Measurements from ENCODE around the gene UST.
"Not testable (repeated sequence)": the region's sequence is repeated elsewhere in the genome, so short reads cannot be mapped to it uniquely, and the experiment has no call there.

UST gene

GRCh38 chr6:148999929-149000468, 253.2 kb downstream of the UST start:
- no peak overlapping the region for H3K27ac ChIP-seq
- H3K9me3 ChIP-seq: peaks cover 29% of the 10 kb centered on the region
- H4K20me1 ChIP-seq: no peaks in the 10 kb centered on the region
- no peak overlapping the region for H3K9ac ChIP-seq
- peaks cover 11% of the 10 kb centered on the region for H3K4me1 ChIP-seq
- H3K4me2 ChIP-seq: peak overlapping the region; percentile 41
- H3K36me3 ChIP-seq: peaks cover 6% of the 10 kb centered on the region; the same call in 1 of the 2 replicates
- H3K27me3 ChIP-seq: no peaks in the 10 kb centered on the region
- H3K4me3 ChIP-seq: no peak overlapping the region
- no peak for TF ChIP-seq Cebpa-rat (IDR thresholded peaks at IDR 0.05)

GRCh38 chr6:149001422-149001821, 254.6 kb downstream of the UST start:
- Histone ChIP-seq H3K9me3 (peaks cover 37% of the 10 kb centered on the region), H3K9ac (no peak overlapping the region), H3K4me3 (0 out of 2 replicates have a peak overlapping the region, but pooled peaks have one; percentile 15), H3K4me1 (peaks cover 11% of the 10 kb centered on the region), H3K36me3 (0 out of 2 replicates have a peak, but pooled peaks cover 9% of the 10 kb centered on the region), H3K27me3 (no peaks in the 10 kb centered on the region), H3K4me2 (no peak overlapping the region), H3K27ac (no peak overlapping the region), H4K20me1 (no peaks in the 10 kb centered on the region)
- no peak for TF ChIP-seq Cebpa-rat (IDR thresholded peaks at IDR 0.05)

- H3K27ac ChIP-seq: no peak overlapping the region
- H3K4me2 ChIP-seq: no peak overlapping the region
- H3K4me3 ChIP-seq: no peak overlapping the region
- no peak overlapping the region for H3K9ac ChIP-seq
- peaks cover 11% of the 10 kb centered on the region for H3K4me1 ChIP-seq
- H3K27me3 ChIP-seq: no peaks in the 10 kb centered on the region
- no peak for TF ChIP-seq Cebpa-rat (IDR thresholded peaks at IDR 0.05)
- H3K9me3 ChIP-seq: peaks cover 37% of the 10 kb centered on the region
- no peaks in the 10 kb centered on the region for H4K20me1 ChIP-seq
- 0 out of 2 replicates have a peak, but pooled peaks cover 9% of the 10 kb centered on the region for H3K36me3 ChIP-seq
Observed at GRCh38 chr6:149003560-149003959, 256.7 kb downstream of the UST start.

- TF ChIP-seq Cebpa-rat (IDR thresholded peaks at IDR 0.05): no peak
- H3K4me1 ChIP-seq: peaks cover 9% of the 10 kb centered on the region
- H3K4me3 ChIP-seq: no peak overlapping the region
- no peaks in the 10 kb centered on the region for H3K27me3 ChIP-seq
- H3K9ac ChIP-seq: no peak overlapping the region
- H3K4me2 ChIP-seq: no peak overlapping the region
- H3K27ac ChIP-seq: no peak overlapping the region
- H3K9me3 ChIP-seq: peaks cover 32% of the 10 kb centered on the region
- H3K36me3 ChIP-seq: 0 out of 2 replicates have a peak, but pooled peaks cover 9% of the 10 kb centered on the region
- H4K20me1 ChIP-seq: no peaks in the 10 kb centered on the region
Observed at GRCh38 chr6:149004664-149005063, 257.8 kb downstream of the UST start.

GRCh38 chr6:149006236-149006635, 259.4 kb downstream of the UST start:
- H3K27ac ChIP-seq, H3K9ac ChIP-seq, H3K27me3 ChIP-seq, H3K4me1 ChIP-seq, H3K4me3 ChIP-seq, H3K4me2 ChIP-seq, H4K20me1 ChIP-seq, H3K36me3 ChIP-seq: not testable (repeated sequence)
- peaks cover 22% of the 10 kb centered on the region for H3K9me3 ChIP-seq

GRCh38 chr6:149006671-149007070, 259.8 kb downstream of the UST start:
- H3K4me1 ChIP-seq: no peaks in the 10 kb centered on the region
- peaks cover 18% of the 10 kb centered on the region; the same call in 1 of the 2 replicates for H3K9me3 ChIP-seq
- 0 out of 2 replicates have a peak, but pooled peaks cover 9% of the 10 kb centered on the region for H3K36me3 ChIP-seq
- H3K27me3 ChIP-seq: no peaks in the 10 kb centered on the region
- H3K4me3 ChIP-seq: no peak overlapping the region
- no peak overlapping the region for H3K4me2 ChIP-seq
- H4K20me1 ChIP-seq: no peaks in the 10 kb centered on the region
- H3K9ac ChIP-seq: no peak overlapping the region
- no peak for TF ChIP-seq Cebpa-rat (IDR thresholded peaks at IDR 0.05)
- H3K27ac ChIP-seq: no peak overlapping the region

GRCh38 chr6:149007846-149008245, 261.0 kb downstream of the UST start:
- Histone ChIP-seq H3K27ac (no peak overlapping the region), H3K36me3 (0 out of 2 replicates have a peak, but pooled peaks cover 9% of the 10 kb centered on the region), H3K27me3 (no peaks in the 10 kb centered on the region), H3K9me3 (peaks cover 9% of the 10 kb centered on the region; the same call in 1 of the 2 replicates), H3K9ac (no peak overlapping the region), H4K20me1 (no peaks in the 10 kb centered on the region), H3K4me1 (no peaks in the 10 kb centered on the region), H3K4me2 (no peak overlapping the region), H3K4me3 (no peak overlapping the region)
- TF ChIP-seq Cebpa-rat (IDR thresholded peaks at IDR 0.05): no peak

GRCh38 chr6:149008741-149009140, 261.9 kb downstream of the UST start:
- no peak overlapping the region for H3K9ac ChIP-seq
- no peaks in the 10 kb centered on the region for H4K20me1 ChIP-seq
- no peaks in the 10 kb centered on the region for H3K4me1 ChIP-seq
- no peak overlapping the region for H3K27ac ChIP-seq
- 0 out of 2 replicates have a peak, but pooled peaks cover 9% of the 10 kb centered on the region for H3K36me3 ChIP-seq
- no peak for TF ChIP-seq Cebpa-rat (IDR thresholded peaks at IDR 0.05)
- peaks cover 9% of the 10 kb centered on the region; the same call in 1 of the 2 replicates for H3K9me3 ChIP-seq
- H3K27me3 ChIP-seq: no peaks in the 10 kb centered on the region
- H3K4me3 ChIP-seq: no peak overlapping the region
- no peak overlapping the region for H3K4me2 ChIP-seq

- peaks cover 14% of the 10 kb centered on the region for H3K4me1 ChIP-seq
- H3K4me3 ChIP-seq: no peak overlapping the region
- H3K27me3 ChIP-seq: no peaks in the 10 kb centered on the region
- H3K27ac ChIP-seq: no peak overlapping the region
- no peaks in the 10 kb centered on the region for H3K36me3 ChIP-seq
- no peaks in the 10 kb centered on the region for H3K9me3 ChIP-seq
- no peak overlapping the region for H3K9ac ChIP-seq
- TF ChIP-seq Cebpa-rat (IDR thresholded peaks at IDR 0.05): no peak
- H4K20me1 ChIP-seq: no peaks in the 10 kb centered on the region
- H3K4me2 ChIP-seq: no peak overlapping the region
Observed at GRCh38 chr6:149012040-149012545, 265.3 kb downstream of the UST start.

- H3K27me3 ChIP-seq: no peaks in the 10 kb centered on the region
- H3K4me2 ChIP-seq: no peak overlapping the region
- TF ChIP-seq Cebpa-rat (IDR thresholded peaks at IDR 0.05): no peak
- H3K9ac ChIP-seq: no peak overlapping the region
- H4K20me1 ChIP-seq: no peaks in the 10 kb centered on the region
- peaks cover 14% of the 10 kb centered on the region for H3K4me1 ChIP-seq
- H3K27ac ChIP-seq: no peak overlapping the region
- no peak overlapping the region for H3K4me3 ChIP-seq
- H3K36me3 ChIP-seq: no peaks in the 10 kb centered on the region
- no peaks in the 10 kb centered on the region for H3K9me3 ChIP-seq
Observed at GRCh38 chr6:149013586-149014344, 266.9 kb downstream of the UST start.
